Measurements from ENCODE around the gene ARHGAP45.

The ARHGAP45 gene

DNA sequence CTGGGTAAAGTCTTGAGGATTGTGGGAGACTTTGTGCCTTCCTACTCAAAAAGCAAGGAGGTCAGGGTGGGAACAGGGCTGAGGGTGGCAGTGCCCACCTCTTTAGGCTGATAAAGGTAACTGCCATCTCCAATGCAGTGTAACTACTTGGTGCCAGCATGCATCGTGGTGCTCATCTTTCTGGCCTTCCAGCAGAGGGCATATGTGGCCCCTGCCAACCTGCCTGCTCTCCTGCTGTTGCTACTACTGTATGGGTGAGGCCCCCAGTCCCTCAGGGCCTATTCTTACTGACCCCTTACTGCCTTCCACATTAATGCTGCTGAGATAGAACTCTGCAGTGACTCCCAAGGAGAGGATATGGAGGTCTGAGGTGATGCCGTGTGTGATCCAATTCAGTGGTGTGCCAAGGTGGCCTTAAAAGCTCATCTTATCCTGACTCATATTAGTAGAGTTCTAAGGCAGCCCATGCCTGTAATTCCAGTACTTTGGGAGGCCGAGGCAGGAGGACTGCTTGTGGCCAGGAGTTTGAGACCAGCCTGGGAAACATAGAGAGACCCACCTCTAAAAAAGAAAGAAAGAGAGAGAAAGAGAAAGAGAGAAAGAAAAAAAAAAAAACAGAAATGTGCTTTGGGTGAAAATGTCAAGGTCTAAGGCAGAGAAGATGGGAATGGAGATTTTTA lies 9.7 kb upstream of the ARHGAP45 start:
- no peak for DNase-seq

DNA sequence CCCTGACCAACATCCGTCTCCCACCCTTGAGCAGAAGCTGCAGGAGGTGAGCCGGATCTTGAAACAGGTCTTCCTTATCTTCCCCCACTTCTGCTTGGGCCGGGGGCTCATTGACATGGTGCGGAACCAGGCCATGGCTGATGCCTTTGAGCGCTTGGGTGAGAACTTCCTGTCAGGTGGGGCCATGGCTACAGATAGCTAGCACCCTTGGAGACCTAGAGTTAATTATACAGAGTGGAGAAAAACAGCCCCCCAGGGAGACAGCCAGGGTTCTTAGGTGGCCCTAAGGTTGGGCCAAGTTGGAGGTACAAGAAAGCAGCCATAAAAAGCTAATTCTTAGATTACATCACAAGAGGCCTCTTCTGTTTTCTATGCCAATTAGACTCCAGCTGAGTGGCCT lies 8.9 kb upstream of the ARHGAP45 start:
- no peak for DNase-seq

- DNase-seq, result no peak
These were observed 6.3 kb upstream of the ARHGAP45 start for GRCh38 chr19:1060689-1061088.

DNA sequence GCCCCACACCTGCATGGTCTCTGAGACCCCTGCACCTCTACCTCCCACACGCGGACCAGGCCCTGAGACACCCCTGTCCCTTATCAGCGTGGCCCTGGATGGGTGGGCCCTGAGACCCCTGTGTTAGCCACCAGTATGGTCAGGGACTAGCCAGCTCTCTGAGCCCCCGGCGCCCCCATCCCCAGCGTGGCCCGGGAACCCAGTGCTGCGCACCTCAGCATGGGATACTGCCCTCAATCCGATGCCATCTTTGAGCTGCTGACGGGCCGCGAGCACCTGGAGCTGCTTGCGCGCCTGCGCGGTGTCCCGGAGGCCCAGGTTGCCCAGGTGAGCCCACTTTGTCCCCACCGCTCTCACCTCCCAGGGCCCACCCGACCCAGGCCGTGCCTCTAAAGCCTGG lies 5.0 kb upstream of the ARHGAP45 start:
- no peak for DNase-seq

DNA sequence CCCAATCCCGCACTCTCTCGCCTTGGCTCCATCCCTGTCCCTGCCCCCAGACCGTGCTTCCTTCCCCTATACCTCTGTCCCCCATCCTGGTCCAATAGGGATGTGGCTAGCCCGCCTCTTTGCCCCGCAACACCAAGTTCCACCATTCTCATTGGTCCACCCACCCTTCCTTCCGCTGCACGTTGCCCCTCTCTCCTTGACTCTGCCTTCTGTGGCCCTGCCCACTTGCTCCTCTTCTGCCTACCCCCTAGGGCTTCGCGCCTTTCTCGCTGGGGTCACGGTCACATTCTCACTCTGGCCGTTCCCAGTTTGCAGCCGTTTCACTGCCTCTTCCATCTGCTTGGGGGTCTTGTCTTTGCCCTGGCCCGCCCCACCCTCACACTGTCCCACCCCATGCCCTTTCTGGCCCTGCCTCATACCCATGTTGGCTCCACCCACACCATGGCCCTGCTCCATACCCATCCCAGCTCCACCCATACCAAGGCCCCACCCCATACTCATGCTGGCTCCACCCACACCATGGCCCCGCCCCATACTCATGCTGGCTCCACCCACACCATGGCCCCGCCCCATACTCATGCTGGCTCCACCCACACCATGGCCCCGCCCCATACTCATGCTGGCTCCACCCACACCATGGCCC lies 4.5 kb upstream of the ARHGAP45 start:
- DNase-seq, result no peak

DNA sequence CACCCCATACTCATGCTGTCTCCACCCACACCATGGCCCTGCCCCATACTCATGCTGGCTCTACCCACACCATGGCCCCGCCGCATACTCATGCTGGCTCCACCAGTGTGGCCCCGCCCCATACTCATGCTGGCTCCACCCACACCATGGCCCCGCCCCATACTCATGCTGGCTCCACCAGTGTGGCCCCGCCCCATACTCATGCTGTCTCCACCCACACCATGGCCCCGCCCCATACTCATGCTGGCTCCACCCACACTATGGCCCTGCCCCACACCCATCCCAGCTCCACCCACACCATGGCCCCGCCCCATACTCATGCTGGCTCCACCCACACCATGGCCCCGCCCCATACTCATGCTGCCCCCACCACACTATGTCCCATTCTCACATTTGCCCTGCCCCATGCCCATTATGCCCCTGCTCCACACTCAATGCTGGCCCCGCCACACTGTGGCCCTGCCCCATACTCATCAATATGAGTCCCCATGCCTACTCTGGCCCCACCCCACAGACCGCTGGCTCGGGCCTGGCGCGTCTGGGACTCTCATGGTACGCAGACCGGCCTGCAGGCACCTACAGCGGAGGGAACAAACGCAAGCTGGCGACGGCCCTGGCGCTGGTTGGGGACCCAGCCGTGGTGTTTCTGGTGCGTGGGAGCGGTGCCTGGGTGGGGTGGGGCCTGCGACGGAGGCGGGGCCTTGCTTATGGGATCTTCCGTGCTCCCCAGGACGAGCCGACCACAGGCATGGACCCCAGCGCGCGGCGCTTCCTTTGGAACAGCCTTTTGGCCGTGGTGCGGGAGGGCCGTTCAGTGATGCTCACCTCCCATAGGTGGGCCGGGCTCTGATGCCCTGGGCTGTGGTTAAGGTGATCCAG lies 3.7 kb upstream of the ARHGAP45 start:
- no peak for DNase-seq

GRCh38 chr19:1063909-1064660 lies 2.9 kb upstream of the ARHGAP45 start:
- no peak for DNase-seq

DNA sequence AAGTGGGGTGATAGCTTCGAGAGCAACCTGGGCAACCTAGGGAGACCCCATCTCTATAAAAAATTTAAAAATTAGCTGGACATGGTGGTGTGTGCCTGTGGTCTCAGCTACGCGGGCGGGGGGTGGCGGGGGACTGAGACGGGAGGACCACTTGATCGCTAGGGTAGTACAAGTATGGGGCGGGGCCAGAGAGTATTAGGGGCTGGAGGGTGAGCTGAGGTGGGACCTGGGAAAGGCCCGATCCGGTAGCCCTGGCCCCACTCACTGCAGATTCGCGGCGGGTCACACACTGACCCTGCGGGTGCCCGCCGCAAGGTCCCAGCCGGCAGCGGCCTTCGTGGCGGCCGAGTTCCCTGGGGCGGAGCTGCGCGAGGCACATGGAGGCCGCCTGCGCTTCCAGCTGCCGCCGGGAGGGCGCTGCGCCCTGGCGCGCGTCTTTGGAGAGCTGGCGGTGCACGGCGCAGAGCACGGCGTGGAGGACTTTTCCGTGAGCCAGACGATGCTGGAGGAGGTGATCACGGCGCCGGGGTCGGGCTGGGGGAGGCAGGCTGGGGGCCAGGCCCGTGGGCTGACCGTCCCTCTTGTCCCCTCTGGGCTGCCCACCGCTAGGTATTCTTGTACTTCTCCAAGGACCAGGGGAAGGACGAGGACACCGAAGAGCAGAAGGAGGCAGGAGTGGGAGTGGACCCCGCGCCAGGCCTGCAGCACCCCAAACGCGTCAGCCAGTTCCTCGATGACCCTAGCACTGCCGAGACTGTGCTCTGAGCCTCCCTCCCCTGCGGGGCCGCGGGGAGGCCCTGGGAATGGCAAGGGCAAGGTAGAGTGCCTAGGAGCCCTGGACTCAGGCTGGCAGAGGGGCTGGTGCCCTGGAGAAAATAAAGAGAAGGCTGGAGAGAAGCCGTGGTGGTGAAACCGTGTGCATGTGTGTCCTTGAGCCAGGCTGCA lies 2.0 kb upstream of the ARHGAP45 start:
- DNase-seq, result peak; percentile 83

DNA sequence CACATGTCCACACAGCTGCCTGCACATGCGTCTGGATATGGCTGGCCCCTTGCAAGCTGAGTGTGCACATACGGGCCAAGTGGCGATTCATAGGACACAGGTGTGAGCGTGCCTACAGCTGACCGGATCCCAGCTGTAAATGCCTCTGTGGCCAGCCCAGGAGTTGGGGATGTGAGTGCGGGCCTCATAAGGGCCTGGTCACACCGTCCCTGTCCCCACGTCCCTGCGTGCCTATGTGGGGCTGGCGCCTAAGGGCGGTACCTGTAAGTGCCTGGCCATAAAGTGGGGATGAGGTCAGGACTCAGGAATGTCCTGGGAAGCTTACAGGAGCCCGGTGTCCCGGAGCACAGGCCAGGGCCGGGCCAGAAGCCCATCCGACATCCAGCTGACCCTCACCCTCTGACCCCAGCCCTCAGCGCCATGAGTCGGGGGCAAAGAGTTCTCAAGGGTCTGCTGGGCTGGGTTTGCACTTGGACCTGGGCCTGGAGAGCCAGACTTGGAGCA lies 1.3 kb upstream of the ARHGAP45 start:
- DNase-seq, result peak; percentile 60

GRCh38 chr19:1066251-1066747 lies 668 bp upstream of the ARHGAP45 start:
- DNase-seq, result peak; percentile 80

DNA sequence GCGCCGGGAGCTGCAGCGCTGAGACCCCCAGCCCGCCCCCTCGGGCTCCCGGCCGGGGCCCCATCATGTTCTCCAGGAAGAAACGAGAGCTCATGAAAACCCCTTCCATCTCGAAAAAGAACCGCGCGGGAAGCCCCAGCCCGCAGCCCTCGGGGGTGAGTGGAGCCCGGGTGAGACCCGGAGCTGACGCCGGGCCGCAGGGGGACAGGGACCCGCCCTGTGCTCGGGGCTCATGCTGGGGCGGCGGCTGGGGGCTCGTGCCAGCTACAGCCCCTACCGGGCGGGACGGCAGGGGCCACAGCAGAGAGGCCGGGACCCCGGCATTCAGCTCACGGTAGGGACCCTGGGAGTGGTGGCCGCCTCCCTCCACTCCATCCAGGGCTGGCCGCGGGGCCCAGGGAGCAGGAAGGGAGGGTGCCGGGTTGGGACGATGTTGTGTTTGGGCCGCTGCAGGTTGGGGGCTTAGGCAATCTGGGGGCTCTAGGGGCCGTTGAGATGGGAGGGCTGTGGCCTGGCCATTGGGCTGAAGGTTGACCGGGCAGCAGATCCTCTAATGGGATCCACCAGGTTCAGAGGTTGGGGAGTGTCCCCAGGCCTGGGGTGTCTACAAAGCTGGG lies 482 bp downstream of the ARHGAP45 start:
- DNase-seq, result no peak

DNA sequence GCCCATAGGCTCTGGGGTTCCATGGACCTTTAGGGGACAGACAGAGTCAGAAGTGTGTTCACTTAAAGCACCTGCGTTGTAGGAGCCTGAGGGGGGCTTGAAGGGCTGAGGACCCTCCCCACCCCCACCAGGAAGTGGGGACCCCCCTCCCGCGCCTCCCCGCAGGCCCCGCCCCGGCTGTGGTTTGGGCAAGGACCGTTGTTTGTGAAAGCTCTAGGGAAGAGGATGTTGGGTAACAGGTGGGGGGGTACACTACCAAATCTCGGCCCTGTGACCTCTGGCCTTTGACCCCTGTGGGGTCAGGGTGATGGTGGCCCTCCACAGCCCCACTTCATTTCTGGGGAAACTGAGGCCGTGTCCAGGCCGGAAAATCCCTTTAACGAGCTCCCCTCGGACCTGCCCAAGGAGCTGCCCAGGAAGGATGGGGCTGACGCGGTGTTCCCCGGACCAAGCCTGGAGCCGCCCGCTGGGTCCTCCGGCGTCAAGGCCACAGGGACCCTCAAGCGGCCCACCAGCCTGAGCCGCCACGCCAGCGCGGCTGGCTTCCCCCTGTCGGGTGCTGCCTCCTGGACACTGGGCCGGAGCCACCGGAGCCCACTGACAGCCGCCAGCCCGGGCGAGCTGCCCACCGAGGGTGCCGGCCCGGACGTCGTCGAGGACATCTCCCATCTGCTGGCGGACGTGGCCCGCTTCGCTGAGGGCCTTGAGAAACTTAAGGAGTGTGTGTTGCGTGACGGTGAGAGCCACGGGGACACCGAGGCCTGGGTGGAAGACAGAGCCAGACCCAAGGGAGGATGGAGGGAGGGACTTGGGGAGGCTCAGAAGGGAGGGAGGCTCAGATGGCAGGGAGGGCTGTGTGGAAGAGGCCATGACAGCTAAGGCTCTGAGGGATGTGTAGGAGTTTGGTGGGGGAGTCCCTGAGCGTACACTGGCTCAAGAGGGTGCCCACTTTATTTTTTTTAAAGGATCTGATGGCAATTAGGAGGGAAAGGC lies 1.3 kb downstream of the ARHGAP45 start:
- no peak for DNase-seq

GRCh38 chr19:1069009-1069779 lies 2.2 kb downstream of the ARHGAP45 start:
- DNase-seq, result no peak

GRCh38 chr19:1070576-1070930 lies 3.6 kb downstream of the ARHGAP45 start:
- no peak for DNase-seq

DNA sequence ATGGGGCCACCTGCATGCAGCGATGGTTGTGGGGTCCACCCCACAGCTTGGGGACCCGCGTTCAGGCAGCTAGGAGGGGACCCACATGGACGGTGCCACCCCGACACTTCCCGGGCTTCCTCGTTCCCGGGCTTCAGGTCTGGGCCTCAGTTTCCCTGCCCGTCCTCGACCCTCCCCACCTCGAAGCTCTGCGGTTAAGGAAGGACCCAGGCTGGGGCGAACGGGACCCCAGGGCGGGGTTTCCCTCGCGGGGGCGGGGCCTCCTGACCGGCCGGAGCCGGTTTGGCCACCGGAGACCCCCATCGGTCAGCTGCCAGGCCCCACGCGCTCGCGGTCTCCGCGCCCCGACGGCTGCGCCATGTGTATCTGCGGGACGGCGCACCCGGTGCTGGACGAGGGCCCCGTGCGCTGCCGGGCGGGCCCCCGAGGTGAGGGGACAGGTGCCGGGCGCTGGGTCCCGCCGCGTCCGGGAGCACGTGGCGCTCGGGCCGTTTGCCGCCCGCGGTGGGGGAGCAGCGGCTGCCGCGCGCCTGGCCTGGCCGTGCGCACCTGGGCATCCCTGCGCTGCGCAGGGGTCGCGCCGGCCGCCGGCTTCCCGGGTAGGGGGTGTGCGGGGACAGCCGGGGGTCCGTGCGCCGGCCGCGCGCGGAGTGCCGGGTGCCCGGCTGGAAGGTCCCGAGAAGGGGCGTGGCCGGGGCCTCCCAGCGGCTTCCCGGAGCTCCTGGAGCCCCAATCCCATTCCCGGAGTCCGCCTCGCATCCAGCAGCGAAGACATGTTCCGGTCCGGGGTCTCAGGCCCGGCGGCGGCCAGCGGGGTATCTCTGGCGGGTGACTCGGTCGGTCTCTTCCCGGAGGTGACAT lies 4.2 kb downstream of the ARHGAP45 start:
- no peak for DNase-seq

DNA sequence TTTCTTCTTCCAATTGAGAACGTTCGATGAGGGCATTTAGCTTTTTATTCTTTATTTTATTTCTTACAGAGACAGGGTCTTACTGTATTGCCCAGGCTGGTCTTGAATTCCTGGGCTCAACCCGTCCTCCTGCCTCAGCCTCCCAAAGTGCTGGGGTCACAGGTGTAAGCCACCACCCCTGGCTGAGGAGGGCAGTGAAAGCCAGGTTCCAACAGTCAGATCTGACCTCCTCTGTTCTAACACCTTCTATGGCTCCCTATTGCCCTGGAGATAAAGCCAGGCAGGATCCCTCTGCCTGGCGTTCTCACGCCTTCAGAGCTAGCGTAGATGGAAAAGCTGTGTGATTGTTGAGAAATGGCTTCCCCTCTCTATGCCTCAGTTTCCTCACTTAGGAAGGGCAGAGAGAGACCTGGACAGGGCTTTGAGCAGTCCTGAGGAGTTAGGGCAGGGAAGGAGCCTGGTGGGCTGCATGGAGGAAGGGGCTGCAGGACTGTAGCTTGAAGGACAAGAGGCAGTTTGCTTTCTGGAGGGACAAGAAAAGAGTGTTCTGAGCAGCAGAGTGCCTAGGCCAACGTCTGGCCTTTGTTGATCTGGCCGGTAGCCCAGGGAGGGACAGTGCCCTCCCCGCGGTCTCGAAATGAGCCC lies 5.5 kb downstream of the ARHGAP45 start:
- no peak for DNase-seq

Measured in NCI-H226 (cell line).